ENCODE measurements around the gene PLCE1. TPM values are rescaled to one million over a fixed set of nuclear protein-coding genes. Genes with fewer than 3 reads are reported as not detected.
"Not testable (repeated sequence)": the region's sequence is repeated elsewhere in the genome, so short reads cannot be mapped to it uniquely, and the experiment has no call there.

Gene PLCE1
- total RNA-seq, 2 donors from 2014 or later = 13.5 to 28.3 TPM

DNA sequence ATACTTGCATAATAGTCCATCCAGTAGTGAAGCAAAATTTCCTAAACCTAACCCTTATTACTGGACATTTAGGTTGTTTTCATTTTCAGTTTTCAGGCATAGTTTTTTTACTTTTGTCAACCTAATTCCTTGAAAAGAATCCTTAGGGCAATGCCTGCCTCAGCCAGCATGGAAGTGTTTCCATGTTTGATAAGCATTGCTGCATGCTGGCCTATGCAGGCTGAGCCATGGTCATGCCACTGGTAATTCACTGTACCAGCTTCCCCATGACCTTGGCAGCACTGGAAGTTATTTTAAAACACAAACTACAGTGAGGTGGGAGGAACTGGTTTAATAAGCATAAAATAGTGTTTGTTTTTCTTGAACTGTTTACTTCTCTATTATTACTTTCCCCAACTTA is 27.8 kb upstream of the PLCE1 start:
- no peaks in the 10 kb centered on the region for H3K36me3 ChIP-seq
- no peaks in the 10 kb centered on the region for H3K9me3 ChIP-seq
- H3K4me1 ChIP-seq (ENCODE audit: control insufficient read depth in 1 of 2, low read depth in 2 of 2) = no peaks in the 10 kb centered on the region
- DNase-seq (ENCODE audit: low spot score) (no peak), ATAC-seq (ENCODE audit: insufficient number of reproducible peaks, low FRiP score, low read depth) (no peak)
- TF ChIP-seq, protein P1, sequence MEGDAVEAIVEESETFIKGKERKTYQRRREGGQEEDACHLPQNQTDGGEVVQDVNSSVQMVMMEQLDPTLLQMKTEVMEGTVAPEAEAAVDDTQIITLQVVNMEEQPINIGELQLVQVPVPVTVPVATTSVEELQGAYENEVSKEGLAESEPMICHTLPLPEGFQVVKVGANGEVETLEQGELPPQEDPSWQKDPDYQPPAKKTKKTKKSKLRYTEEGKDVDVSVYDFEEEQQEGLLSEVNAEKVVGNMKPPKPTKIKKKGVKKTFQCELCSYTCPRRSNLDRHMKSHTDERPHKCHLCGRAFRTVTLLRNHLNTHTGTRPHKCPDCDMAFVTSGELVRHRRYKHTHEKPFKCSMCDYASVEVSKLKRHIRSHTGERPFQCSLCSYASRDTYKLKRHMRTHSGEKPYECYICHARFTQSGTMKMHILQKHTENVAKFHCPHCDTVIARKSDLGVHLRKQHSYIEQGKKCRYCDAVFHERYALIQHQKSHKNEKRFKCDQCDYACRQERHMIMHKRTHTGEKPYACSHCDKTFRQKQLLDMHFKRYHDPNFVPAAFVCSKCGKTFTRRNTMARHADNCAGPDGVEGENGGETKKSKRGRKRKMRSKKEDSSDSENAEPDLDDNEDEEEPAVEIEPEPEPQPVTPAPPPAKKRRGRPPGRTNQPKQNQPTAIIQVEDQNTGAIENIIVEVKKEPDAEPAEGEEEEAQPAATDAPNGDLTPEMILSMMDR (IDR thresholded peaks at IDR 0.05) = no peak
- no peaks in the 10 kb centered on the region for H3K27me3 ChIP-seq (replicated peaks; ENCODE audit: insufficient read depth)
- H3K4me3 ChIP-seq = no peak overlapping the region
- H3K27ac ChIP-seq = no peak overlapping the region

DNA sequence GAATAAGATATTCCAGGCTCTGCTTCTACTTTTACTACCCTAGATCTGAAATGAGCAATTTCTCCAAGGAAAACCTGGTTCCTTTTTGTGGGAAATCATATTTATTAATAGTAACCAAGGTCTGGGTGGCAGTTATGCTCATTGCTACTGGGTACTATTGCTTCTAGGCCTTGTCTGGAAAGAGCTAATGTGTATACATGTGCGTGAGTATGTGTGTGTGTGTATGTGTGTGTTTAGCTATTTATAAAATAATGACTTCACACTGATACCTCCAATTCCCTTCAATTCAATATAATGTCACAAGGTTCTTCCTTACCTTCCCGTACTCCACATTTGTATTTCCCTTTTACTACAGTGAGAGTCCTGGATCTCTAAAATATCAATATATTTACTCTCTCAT is 26.0 kb upstream of the PLCE1 start:
- Histone ChIP-seq H3K27me3 (replicated peaks; ENCODE audit: insufficient read depth) (no peaks in the 10 kb centered on the region), H3K36me3 (no peaks in the 10 kb centered on the region), H3K9me3 (no peaks in the 10 kb centered on the region), H3K27ac (no peak overlapping the region), H3K4me1 (ENCODE audit: control insufficient read depth in 1 of 2, low read depth in 2 of 2) (no peaks in the 10 kb centered on the region), H3K4me3 (no peak overlapping the region)
- TF ChIP-seq, protein P1 (IDR thresholded peaks at IDR 0.05) = no peak
- DNase-seq (ENCODE audit: low spot score) (no peak), ATAC-seq (ENCODE audit: insufficient number of reproducible peaks, low FRiP score, low read depth) (no peak)

DNA sequence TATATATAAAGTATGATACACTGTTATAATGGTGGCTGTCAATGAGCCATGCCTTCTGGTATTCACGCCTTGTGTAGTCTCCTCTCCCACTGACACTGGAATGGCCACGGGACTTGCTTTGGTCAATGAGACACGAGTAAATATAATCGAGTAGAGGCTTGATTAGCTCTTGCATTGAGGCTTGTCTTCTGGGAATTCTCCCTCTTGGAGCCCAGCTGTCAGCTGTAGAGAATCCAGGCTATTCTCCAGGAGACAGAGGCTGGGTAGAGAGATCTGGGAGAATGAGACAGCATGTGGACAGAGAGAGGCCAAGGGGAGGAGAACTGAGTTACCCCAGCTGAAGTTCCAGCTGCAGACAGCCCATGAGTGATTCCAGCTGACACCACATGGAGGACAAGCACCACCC is 25.2 kb upstream of the PLCE1 start:
- Histone ChIP-seq H3K27me3 (replicated peaks; ENCODE audit: insufficient read depth) (no peaks in the 10 kb centered on the region), H3K4me1 (ENCODE audit: control insufficient read depth in 1 of 2, low read depth in 2 of 2) (no peaks in the 10 kb centered on the region), H3K36me3 (no peaks in the 10 kb centered on the region), H3K9me3 (no peaks in the 10 kb centered on the region), H3K4me3 (no peak overlapping the region), H3K27ac (no peak overlapping the region)
- TF ChIP-seq, protein P1 (IDR thresholded peaks at IDR 0.05) = no peak
- ATAC-seq (ENCODE audit: insufficient number of reproducible peaks, low FRiP score, low read depth) (no peak), DNase-seq (ENCODE audit: low spot score) (no peak)

DNA sequence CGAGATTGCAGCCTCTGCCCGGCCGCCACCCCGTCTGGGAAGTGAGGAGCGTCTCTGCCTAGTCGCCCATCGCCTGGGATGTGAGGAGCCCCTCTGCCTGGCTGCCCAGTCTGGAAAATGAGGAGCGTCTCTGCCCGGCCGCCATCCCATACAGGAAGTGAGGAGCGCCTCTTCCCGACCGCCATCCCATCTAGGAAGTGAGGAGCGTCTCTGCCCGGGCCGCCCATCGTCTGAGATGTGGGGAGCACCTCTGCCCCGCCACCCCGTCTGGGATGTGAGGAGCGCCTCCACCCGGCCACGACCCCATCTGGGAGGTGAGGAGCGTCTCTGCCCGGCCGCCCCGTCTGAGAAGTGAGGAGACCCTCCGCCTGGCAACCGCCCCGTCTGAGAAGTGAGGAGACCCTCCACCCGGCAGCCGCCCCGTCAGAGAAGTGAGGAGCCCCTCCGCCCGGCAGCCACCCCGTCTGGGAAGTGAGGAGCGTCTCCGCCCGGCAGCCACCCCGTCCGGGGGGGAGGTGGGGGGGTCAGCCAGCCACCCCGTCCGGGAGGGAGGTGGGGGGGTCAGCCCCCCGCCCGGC is 23.2 kb upstream of the PLCE1 start:
- H3K27ac ChIP-seq; DNase-seq (ENCODE audit: low spot score); H3K36me3 ChIP-seq; H3K27me3 ChIP-seq (replicated peaks; ENCODE audit: insufficient read depth); H3K4me3 ChIP-seq; ATAC-seq (ENCODE audit: insufficient number of reproducible peaks, low FRiP score, low read depth); H3K9me3 ChIP-seq; H3K4me1 ChIP-seq (ENCODE audit: control insufficient read depth in 1 of 2, low read depth in 2 of 2): not testable (repeated sequence)

DNA sequence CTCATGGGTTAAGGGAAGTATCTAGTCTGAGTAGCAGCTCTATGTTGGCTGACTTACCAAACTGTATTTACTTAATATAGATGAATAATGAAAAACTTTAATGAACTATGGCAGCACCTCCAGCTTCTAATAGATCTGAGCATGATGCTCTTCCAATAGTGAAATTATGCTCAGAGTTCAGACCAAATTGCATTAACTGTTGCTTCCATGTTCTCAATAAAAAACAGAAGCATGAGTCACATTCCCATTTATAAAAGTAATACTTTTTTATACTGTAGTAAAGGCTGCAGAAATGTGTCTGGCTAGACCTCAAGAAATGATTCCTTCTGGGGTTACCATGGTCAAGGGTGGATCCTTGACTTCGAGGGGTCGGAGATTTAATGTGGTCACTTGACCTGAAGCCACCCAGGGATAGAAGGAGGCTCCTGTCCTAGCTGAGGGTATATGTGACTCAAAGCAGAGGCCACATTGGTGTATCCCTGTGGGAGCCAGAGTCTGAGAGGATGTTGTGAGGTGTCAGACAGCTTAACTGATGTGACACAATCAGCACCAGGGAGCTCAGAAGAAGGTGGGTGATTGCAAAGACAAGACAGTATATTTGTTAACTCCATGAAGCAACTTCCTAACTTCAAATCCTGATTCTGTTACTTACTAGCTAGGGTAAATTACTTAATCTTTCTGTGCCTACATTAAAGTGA is 19.8 kb upstream of the PLCE1 start:
- H3K27ac ChIP-seq = no peak overlapping the region
- no peaks in the 10 kb centered on the region for H3K4me1 ChIP-seq (ENCODE audit: control insufficient read depth in 1 of 2, low read depth in 2 of 2)
- ATAC-seq (ENCODE audit: insufficient number of reproducible peaks, low FRiP score, low read depth) (no peak), DNase-seq (ENCODE audit: low spot score) (no peak)
- TF ChIP-seq, protein P1 (IDR thresholded peaks at IDR 0.05) = no peak
- H3K9me3 ChIP-seq = no peaks in the 10 kb centered on the region
- H3K27me3 ChIP-seq (replicated peaks; ENCODE audit: insufficient read depth) = no peaks in the 10 kb centered on the region
- no peaks in the 10 kb centered on the region for H3K36me3 ChIP-seq
- H3K4me3 ChIP-seq = no peak overlapping the region
